H1 (cell line): ENCODE data around the gene SPTBN5.

Source experiments
- CREB1 ChIP-seq: IDR thresholded peaks from 2 replicates; pipeline ENCODE4 v1.6.1; 2012; ENCODE audit warnings: inconsistent platforms
- CTCF ChIP-seq, 3 experiments: IDR thresholded peaks; 1 replicate in 2 of 3; 2 replicates in 1 of 3; pipeline versions ENCODE4 v1.5.1 to v1.6.1; 2011; ENCODE audit warnings: low read length in 3 of 3, mild to moderate bottlenecking in 3 of 3, inconsistent platforms in 2 of 3, low read depth in 1 of 3, moderate library complexity in 1 of 3; ENCODE audit not compliant: insufficient read depth in 1 of 3; ENCODE audit errors: control extremely low read depth in 1 of 3
- EZH2 ChIP-seq: fragments of 200-600 bp; sonication (generic); IDR thresholded peaks from 2 replicates; pipeline ENCODE4 v1.7.1; 2012; ENCODE audit warnings: low read depth, mild to moderate bottlenecking, moderate library complexity, low read length, inconsistent platforms; ENCODE audit not compliant: severe bottlenecking
- MAX ChIP-seq: IDR thresholded peaks from 2 replicates; pipeline ENCODE4 v1.6.1; 2012; ENCODE audit warnings: inconsistent platforms
- POLR2A ChIP-seq, 2 experiments: IDR thresholded peaks; 1 replicate in 1 of 2; 2 replicates in 1 of 2; pipeline ENCODE4 v1.6.1; 2011; ENCODE audit warnings: low read depth in 2 of 2, low read length in 2 of 2, mild to moderate bottlenecking in 2 of 2; ENCODE audit errors: control extremely low read depth in 1 of 2
- POLR2AphosphoS5 ChIP-seq: IDR thresholded peaks from 2 replicates; pipeline ENCODE4 v1.6.1; 2011; ENCODE audit warnings: low read depth, low read length
- SIN3A ChIP-seq, 2 experiments: IDR thresholded peaks in 1 of 2; conservative IDR thresholded peaks in 1 of 2; 2 replicates each; pipeline ENCODE4 v1.6.1; 2011 to 2012; ENCODE audit warnings: low read length in 2 of 2, improper control_type of control experiment in 1 of 2, low read depth in 1 of 2, mild to moderate bottlenecking in 1 of 2
- SP4 ChIP-seq: IDR thresholded peaks from 2 replicates; pipeline ENCODE4 v1.6.1; 2012; ENCODE audit warnings: low read length, inconsistent platforms
- SRF ChIP-seq: IDR thresholded peaks from 2 replicates; pipeline ENCODE4 v1.6.1; 2011; ENCODE audit warnings: mild to moderate bottlenecking, low read depth, low read length, moderate library complexity
- USF2 ChIP-seq: IDR thresholded peaks from 2 replicates; pipeline ENCODE4 v1.6.1; 2011; ENCODE audit warnings: low read length, improper control_type of control experiment
- YY1 ChIP-seq: IDR thresholded peaks from 2 replicates; pipeline ENCODE4 v1.6.1; 2011; ENCODE audit warnings: low read depth, mild to moderate bottlenecking, low read length

GRCh38 chr15:41879321-41879845, 14.5 kb downstream of the SPTBN5 start:
- TF ChIP-seq YY1 (no peak), USF2 (no peak), MAX (no peak), POLR2A (IDR thresholded peaks at IDR 0.05; ENCODE audit: control extremely low read depth in 1 of 2, low read depth in 2 of 2, low read length in 2 of 2) (no peak), EZH2 (no peak), CTCF (IDR thresholded peaks at IDR 0.05; ENCODE audit: control extremely low read depth in 1 of 3, insufficient read depth in 1 of 3, low read depth in 1 of 3, low read length in 3 of 3) (no peak), CREB1 (no peak), SP4 (no peak), SRF (no peak), SIN3A (conservative IDR thresholded peaks at IDR 0.05 in 1 of 2, IDR thresholded peaks at IDR 0.05 in 1 of 2; ENCODE audit: low read depth in 1 of 2, low read length in 2 of 2) (no peak), POLR2AphosphoS5 (no peak)
